Osteoblast (primary cell): Measurements from ENCODE around the gene ANKRD33. TPM values are rescaled to one million over a fixed set of nuclear protein-coding genes. Genes with fewer than 3 reads are reported as not detected.
A peak's percentile ranks its signal among the peaks of the same experiment; 100 is the strongest.

Experiments used
- DNase-seq: peaks from one replicate; pipeline ENCODE4 v3.0.0; 2011; ENCODE audit warnings: low spot score, mixed read lengths; ENCODE audit not compliant: insufficient read length; ENCODE audit errors: missing footprints
- H2AFZ ChIP-seq: 2 replicates; pipeline ENCODE4 v1.6.0; 2011; ENCODE audit warnings: mild to moderate bottlenecking, low read length
- H3K27ac ChIP-seq: 2 replicates; pipeline ENCODE4 v1.5.1; 2011; ENCODE audit warnings: mild to moderate bottlenecking, low read depth, low read length, moderate library complexity
- H3K27me3 ChIP-seq: 2 replicates; pipeline ENCODE4 v1.6.0; 2012; ENCODE audit warnings: mild to moderate bottlenecking, control low read depth, inconsistent platforms, low read length, moderate library complexity; ENCODE audit not compliant: insufficient read depth
- H3K36me3 ChIP-seq: 2 replicates; pipeline ENCODE4 v1.5.1; 2011; ENCODE audit warnings: mild to moderate bottlenecking, low read length, control low read depth, moderate library complexity; ENCODE audit not compliant: insufficient read depth
- H3K4me1 ChIP-seq: 2 replicates; pipeline ENCODE4 v1.5.1; 2011; ENCODE audit warnings: mild to moderate bottlenecking, low read length, control low read depth, moderate library complexity; ENCODE audit not compliant: insufficient read depth
- H3K4me2 ChIP-seq: 2 replicates; pipeline ENCODE4 v1.6.0; 2011; ENCODE audit warnings: mild to moderate bottlenecking, low read length; ENCODE audit not compliant: insufficient read depth
- H3K4me3 ChIP-seq: fragments of 200-600 bp; sonication (generic); 3 replicates; pipeline ENCODE4 v1.5.1; 2012; ENCODE audit warnings: mild to moderate bottlenecking, low read length, inconsistent platforms; ENCODE audit not compliant: insufficient read depth
- H3K79me2 ChIP-seq: 2 replicates; pipeline ENCODE4 v1.6.0; 2012; ENCODE audit warnings: mild to moderate bottlenecking, low read length, control low read depth, inconsistent platforms; ENCODE audit not compliant: insufficient read depth
- H3K9me3 ChIP-seq: 2 replicates; pipeline ENCODE4 v1.5.1; 2011; ENCODE audit warnings: low read depth, low read length, control low read depth
- H4K20me1 ChIP-seq: 2 replicates; pipeline ENCODE4 v1.6.0; 2012; ENCODE audit warnings: mild to moderate bottlenecking, low read length, control low read depth; ENCODE audit not compliant: insufficient read depth
- CTCF ChIP-seq: IDR thresholded peaks from 2 replicates; pipeline ENCODE4 v1.5.1; 2011; ENCODE audit warnings: mild to moderate bottlenecking, low read depth, low read length, moderate library complexity; ENCODE audit errors: extremely low read depth
- total RNA-seq: library from RNA; depleted of rRNA; stranded (reverse); fragments of >200 nt; gene quantifications from 2 replicates; pipeline ENCODE4 v1.2.3, GENCODE V29; 2012

The ANKRD33 gene
- total RNA-seq, 1 donor = not detected

- H3K4me1 ChIP-seq = peaks cover 13% of the 10 kb centered on the region
- peak overlapping the region; percentile 60 for H3K4me3 ChIP-seq
- no peak overlapping the region for H3K27ac ChIP-seq
- peak overlapping the region; percentile 90 for H2AFZ ChIP-seq
- H3K36me3 ChIP-seq = no peaks in the 10 kb centered on the region
- H3K4me2 ChIP-seq = peak overlapping the region; percentile 80
- TF ChIP-seq CTCF = peak; percentile 81
- H3K9me3 ChIP-seq = no peaks in the 10 kb centered on the region
- no peaks in the 10 kb centered on the region for H3K79me2 ChIP-seq
- H3K27me3 ChIP-seq = no peaks in the 10 kb centered on the region
- peak; percentile 94 for DNase-seq
- no peaks in the 10 kb centered on the region for H4K20me1 ChIP-seq
These were observed 35.8 kb downstream of the ANKRD33 start for GRCh38 chr12:51923506-51924365.

GRCh38 chr12:51924551-51925319, 36.8 kb downstream of the ANKRD33 start:
- Histone ChIP-seq H3K4me3 (no peak overlapping the region), H3K4me1 (peaks cover 13% of the 10 kb centered on the region), H3K27me3 (no peaks in the 10 kb centered on the region), H3K27ac (no peak overlapping the region), H3K9me3 (no peaks in the 10 kb centered on the region), H2AFZ (no peak overlapping the region), H4K20me1 (no peaks in the 10 kb centered on the region), H3K4me2 (no peak overlapping the region), H3K36me3 (no peaks in the 10 kb centered on the region), H3K79me2 (no peaks in the 10 kb centered on the region)
- DNase-seq = no peak
- TF ChIP-seq CTCF = no peak

GRCh38 chr12:51925346-51926063, 37.6 kb downstream of the ANKRD33 start:
- no peak for TF ChIP-seq CTCF
- Histone ChIP-seq H3K36me3 (no peaks in the 10 kb centered on the region), H3K79me2 (no peaks in the 10 kb centered on the region), H3K4me1 (peaks cover 13% of the 10 kb centered on the region), H3K9me3 (no peaks in the 10 kb centered on the region), H3K4me3 (no peak overlapping the region), H3K27me3 (peaks cover 2% of the 10 kb centered on the region), H2AFZ (no peak overlapping the region), H4K20me1 (no peaks in the 10 kb centered on the region), H3K4me2 (no peak overlapping the region), H3K27ac (no peak overlapping the region)
- no peak for DNase-seq
